ENCODE results near the gene SGPP1.

Gene SGPP1

DNA sequence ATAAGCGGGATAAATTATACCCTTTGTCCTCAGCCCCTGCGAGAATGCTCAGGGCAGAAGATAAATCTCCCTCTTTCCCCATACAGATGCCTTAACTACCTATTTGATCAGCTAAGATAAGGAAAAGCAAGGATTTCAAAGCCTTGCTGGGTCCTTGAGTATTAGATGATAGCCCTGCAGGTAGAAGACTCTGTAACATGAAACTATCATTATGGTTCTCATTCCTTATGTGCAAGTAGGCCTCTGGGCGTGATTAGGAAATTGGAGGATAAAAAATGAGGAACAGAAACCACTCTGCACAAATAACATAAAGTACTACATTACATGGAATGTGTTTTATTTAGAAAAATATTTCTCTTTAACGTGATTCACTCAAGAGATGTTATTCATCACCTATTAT, 71.7 kb downstream of the SGPP1 start:
- TF ChIP-seq CTCF (conservative IDR thresholded peaks at IDR 0.05; ENCODE audit: low read depth) = no peak
- H3K27ac ChIP-seq = no peak overlapping the region
- no peak for DNase-seq (ENCODE audit: low spot score)
- POLR2A ChIA-PET (ENCODE audit: low non-redundant PET) = no interaction called here
- CTCF ChIA-PET = interaction anchor here (0.6 kb wide), 1 partner anchor 69 kb away, joined by 7 read pairs; no protein-coding TSS in a partner anchor

DNA sequence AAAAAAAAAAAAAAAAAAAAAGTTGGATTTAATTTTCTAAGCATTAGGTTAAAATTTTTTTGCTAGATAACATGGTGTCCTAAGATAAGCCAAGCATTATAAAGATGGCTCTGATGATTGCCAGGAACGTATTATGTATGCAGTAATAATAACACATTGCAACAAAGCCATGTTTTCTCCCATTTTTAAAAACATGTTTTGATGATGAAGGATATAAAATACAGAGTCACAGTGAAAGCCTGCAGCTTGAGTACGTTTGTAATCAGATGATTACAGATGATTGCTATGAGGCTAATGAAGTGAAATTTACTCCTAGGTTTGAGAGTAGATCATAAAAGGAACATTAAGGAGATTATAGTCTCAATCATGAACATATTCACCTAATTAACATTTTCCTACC, 72.9 kb downstream of the SGPP1 start:
- no peak for DNase-seq (ENCODE audit: low spot score)
- TF ChIP-seq CTCF (conservative IDR thresholded peaks at IDR 0.05; ENCODE audit: low read depth) = no peak
- CTCF ChIA-PET = no interaction called here
- no peak overlapping the region for H3K27ac ChIP-seq
- POLR2A ChIA-PET (ENCODE audit: low non-redundant PET) = no interaction called here

DNA sequence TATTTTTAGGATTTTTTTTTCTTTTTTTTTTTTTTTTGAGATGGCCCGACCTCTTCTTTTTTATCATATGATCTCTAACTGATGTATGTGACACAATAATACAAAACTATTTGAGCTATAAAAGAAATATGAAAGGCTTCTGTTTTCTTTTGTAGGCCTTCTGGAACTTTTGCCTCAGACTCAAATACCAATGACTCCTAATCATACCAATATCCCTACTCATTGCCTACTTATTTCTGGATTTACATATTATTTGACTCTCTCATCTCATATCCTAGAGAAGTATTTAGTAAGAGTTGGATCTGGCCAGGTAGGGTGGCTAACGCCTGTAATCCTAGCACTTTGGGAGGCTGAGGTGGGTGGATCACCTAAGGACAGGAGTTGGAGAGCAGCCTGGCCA, 73.5 kb downstream of the SGPP1 start:
- H3K27ac ChIP-seq = no peak overlapping the region
- no peak for DNase-seq (ENCODE audit: low spot score)
- TF ChIP-seq CTCF (conservative IDR thresholded peaks at IDR 0.05; ENCODE audit: low read depth) = no peak
- ChIA-PET CTCF (no interaction called here), POLR2A (ENCODE audit: low non-redundant PET) (no interaction called here)

DNA sequence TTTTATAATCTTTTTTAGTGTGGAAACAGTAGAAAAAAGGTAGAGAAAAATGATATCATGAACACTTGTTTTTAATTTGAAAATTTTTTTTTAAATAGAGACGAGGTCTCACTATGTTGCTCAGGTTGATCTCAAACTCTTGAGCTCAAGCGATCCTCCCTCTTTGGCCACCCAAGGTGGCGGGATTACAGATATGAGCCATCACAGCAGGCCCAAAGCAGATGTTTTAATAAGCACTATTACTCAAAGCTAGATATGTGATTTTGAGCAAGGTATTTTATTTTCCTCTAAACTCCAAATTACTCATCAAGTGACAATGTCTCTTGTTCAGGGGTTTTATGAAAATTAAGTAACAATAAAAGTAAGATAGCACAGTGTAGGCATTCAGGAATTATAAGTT, 75.5 kb downstream of the SGPP1 start:
- ChIA-PET POLR2A (ENCODE audit: low non-redundant PET) (interaction anchor here (0.6 kb wide), 1 partner anchor 154 kb away, joined by 4 read pairs; no protein-coding TSS in a partner anchor), CTCF (interaction anchor here (0.6 kb wide), 2 partner anchors 65 to 658 kb away, joined by 3 to 4 read pairs; no protein-coding TSS in a partner anchor)
- DNase-seq (ENCODE audit: low spot score) = no peak
- no peak for TF ChIP-seq CTCF (conservative IDR thresholded peaks at IDR 0.05; ENCODE audit: low read depth)
- H3K27ac ChIP-seq = no peak overlapping the region

GRCh38 chr14:63650256-63650952, 77.5 kb downstream of the SGPP1 start:
- H3K27ac ChIP-seq = no peak overlapping the region
- ChIA-PET CTCF (no interaction called here), POLR2A (ENCODE audit: low non-redundant PET) (no interaction called here)
- no peak for TF ChIP-seq CTCF (conservative IDR thresholded peaks at IDR 0.05; ENCODE audit: low read depth)
- DNase-seq (ENCODE audit: low spot score) = no peak

GRCh38 chr14:63647696-63648410, 80.0 kb downstream of the SGPP1 start:
- DNase-seq (ENCODE audit: low spot score) = no peak
- H3K27ac ChIP-seq = no peak overlapping the region
- ChIA-PET POLR2A (ENCODE audit: low non-redundant PET) (no interaction called here), CTCF (interaction anchor here (0.7 kb wide), 1 partner anchor 23 kb away, joined by 3 read pairs; no protein-coding TSS in a partner anchor)
- TF ChIP-seq CTCF (conservative IDR thresholded peaks at IDR 0.05; ENCODE audit: low read depth) = no peak
